Stimulated activated CD8-positive, alpha-beta memory T cell treated with anti-CD3 and anti-CD28 coated beads, Interleukin-12 subunit alpha, Interleukin-12 subunit beta, amount 100 ng/mL, for 1 hour (primary cell): ENCODE data around the gene LDHB.
"Not testable (repeated sequence)": the region's sequence is repeated elsewhere in the genome, so short reads cannot be mapped to it uniquely, and the experiment has no call there.

ENCODE experiments used
- DNase-seq: peaks from one replicate; pipeline ENCODE4 v3.0.0-alpha.2; 2020; ENCODE audit warnings: low read depth

Gene LDHB

DNA sequence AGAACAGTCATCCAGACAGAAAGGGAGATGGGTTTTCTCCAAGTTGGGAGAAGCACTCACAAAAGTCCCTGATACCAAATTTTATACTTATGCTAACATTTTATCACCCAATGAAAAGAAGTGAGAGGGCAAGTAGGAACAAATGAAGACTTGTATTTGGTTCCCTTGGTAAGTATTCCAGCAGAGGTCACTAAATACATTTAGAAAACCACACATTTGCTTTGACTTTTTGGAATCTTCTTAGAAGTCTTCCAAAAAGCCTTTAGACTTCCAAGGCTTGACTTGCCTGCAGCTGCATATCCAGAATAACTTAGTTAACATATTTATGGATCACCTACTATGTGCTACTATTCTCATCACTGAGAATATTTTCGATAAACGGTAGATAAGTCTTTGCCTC, 49.9 kb downstream of the LDHB start:
- no peak for DNase-seq

DNA sequence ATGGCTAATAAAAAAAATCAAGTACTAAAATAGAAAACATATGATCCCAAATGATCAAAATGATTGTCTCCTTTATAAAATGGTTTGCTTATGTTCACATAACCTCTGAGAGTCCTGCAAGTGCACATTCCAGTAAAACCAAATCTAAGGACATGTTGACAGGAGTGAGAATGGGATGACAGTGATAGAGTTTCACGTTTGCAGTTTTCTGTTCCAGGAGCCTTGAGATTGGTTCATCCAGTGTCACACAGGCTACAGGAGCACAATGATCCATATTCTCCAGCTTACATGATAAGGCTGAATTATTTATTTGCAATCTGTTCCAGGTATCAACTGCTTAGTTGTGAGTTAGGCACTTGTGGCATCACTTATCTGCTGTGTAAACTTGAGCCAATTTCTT, 51.5 kb downstream of the LDHB start:
- no peak for DNase-seq

DNA sequence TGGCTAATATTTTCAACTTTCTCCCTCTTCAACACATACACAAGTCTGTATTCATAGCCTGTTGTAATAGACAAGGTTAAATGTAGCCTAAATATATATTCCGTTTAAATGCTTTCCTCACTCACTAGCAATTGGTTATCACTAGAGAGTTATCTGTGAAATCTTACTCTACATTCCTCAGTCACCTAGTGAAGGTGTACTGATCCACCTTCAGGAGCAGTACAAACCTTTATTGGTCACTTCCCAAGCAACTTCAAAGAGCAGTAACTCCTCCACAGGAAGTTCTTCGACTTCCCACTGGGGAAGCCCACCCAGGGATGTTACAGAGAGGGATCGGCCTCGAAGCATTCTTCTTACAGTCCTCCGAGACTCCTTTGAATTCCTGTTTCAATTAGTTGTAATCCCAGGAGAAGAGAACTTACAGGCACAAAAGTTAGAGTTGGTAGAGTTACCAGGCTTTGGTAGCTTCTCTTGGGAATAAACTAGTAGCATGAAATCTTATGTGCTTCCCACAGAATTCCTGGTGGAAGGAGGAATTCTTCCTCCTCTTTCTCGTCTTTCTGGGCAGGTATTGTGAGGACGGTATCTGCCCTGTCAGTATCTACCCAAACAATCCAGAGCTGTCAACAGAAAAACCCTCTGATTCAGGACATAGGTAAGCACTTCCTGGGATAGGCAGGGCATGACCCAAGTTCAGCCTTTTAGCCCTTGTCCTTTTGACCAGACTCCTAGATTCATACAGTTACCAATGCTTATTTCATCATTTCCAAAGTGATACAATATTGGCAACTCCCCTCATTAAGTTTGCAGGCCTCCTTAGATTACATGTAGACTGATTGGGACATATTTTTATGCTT, 53.2 kb downstream of the LDHB start, which contains the start of gene GYS2:
Gene GYS2, minus strand, starts transcription at position 603 of the 857 bp plus-strand sequence. Its CDS starts 255 bp downstream, at position 348.
- DNase-seq, result no peak

DNA sequence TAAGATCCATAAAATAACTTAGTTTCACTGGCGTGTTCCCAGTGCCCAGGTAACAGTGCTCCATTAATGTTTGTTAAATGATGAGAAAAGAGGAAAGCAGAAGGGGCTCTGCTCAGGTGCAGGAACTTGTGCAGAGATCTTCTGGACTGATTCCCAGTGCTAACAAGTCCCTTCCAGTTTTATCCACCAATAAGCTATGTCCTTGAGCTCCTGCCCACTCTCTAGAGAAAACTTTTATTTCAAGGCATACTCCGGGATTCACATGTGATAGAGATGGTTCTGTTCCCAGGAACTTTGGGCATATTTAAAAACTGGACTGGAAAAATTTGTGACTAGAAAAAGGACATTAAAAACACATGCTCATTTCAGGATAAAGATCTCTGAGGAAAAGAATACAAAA, 54.9 kb downstream of the LDHB start:
- no peak for DNase-seq

DNA sequence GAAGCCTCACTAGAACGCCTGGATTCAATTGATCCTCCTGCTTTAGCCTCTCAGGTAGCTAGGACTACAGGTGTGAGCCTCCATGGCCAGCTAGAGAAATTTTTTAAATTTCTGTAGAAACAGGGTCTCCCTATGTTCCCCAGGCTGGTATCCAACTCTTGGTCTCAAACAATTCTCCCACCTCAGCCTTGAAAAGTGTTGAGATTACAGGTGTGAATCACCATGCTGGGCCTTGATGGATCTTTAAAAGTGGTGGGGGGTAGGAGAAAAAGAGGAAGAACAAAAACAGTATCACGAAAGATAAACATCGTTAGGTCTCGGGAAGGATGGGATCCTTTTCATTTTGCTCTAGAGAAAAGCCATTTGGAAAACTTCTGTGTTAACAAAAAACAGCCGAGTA, 57.4 kb downstream of the LDHB start:
- DNase-seq, result no peak

DNA sequence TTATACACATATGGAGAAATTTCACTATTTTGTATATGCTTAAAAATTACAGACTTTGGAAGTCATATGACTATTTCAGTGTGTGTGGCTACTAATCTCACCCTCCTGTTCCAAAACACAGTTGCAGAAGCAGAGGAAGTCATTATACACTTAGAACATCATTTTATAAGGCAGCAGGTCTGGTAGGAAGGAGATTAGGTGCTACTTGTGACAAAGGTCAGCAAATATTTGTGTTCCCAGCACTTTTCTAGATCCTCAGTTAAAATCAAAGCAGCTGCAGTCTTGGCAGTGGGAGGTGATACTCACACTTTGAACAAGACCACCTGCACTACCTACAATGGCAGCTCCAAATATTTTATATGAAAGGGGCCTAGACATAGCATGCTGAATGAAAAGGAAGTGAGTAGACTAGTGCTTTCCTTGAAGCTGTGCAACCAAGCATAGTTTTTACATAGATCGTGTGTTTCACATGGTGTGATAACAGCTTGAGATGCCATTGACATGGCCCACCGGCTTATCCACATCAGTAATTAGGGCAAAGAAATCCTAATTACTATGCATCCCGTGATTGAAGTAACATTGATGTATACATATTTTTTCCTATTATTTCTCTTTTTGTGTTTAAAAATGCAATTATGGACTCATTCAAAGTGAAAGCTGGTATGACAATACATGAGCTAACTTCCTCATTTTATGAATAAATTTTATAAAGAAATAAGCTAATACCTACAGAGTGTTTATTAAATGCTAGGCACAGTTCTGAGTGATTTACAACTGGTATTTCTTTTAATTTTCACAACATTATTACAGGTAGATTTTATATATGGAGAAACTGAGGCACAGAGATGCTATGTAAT, 58.3 kb downstream of the LDHB start:
- DNase-seq, result no peak

DNA sequence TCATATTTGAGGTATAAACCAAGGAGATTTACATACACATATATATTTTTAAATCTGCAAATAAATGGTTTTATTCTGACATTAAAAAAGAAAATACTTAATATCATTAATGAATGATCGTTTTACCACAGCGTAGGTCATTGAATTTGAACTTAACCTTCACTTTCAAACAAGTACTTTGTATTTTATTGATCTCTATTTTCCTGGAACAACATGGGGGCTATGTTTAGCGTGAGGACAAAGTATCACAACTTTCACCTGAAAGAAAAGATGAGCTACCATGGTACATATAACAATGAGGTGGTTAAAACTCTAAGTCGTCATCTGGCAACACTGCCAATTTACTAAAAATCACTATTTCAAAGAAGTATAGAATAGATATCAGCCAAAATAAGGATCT, 59.0 kb downstream of the LDHB start:
- no peak for DNase-seq

DNA sequence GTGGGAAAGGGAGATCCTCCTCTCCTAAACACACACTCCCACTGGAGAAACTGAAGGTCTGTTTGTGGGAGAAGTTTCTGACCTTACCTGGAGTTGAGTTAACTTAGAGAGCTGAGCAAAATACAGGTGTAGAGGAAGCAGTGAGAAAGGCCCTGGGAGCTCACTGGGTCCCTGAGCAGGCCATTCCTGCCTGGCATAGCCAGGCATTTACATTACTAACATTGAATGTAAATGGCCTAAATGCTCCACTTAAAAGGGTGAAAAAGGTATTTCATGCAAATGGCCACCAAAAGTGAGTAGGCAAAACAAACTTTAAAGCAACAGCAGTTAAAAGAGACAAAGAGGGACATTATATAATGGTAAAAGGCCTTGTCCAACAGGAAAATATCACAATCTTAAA, 62.3 kb downstream of the LDHB start:
- not testable (repeated sequence) for DNase-seq

DNA sequence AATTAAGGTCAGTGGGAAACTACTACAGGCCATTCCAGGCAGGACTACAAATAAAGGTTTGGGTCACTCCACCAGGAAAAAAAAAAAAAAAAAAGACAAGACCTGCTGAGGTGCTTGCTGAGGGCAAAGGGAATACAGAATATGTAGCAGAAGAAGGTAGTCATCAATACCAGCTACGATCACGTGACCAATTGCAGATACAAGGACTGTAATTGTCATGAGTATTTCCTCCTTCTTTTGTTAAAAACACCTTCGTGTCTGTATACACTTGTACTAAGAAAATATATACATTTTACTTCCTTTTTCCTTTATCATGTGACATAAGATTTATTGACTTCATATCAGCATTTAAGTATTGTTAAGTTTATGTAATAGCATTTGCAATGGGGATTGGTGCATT, 72.2 kb downstream of the LDHB start:
- no peak for DNase-seq
